Calu3 (cell line): Measurements from ENCODE around the gene AK2. TPM values are rescaled to one million over a fixed set of nuclear protein-coding genes. Genes with fewer than 3 reads are reported as not detected.

Source experiments
- BruUV-seq: library from RNA; stranded (reverse); fragments of 400-500 nt; replicated peaks from 2 replicates; lab custom pipeline; 2021; lab: Mats Ljungman, UMichigan
- CTCF ChIA-PET: fragments of 300-600 bp; sonication (Branson Sonifier 250); formaldehyde crosslinking; loops from one replicate; lab custom pipeline; 2022; ENCODE audit warnings: antibody characterized with exemption; lab: Charles Lee
- DNase-seq: peaks from one replicate; pipeline ENCODE4 v3.0.0; 2022
- H3K27ac Mint-ChIP-seq: one replicate; pipeline ENCODE4 v1.8.0; 2022; ENCODE audit warnings: mixed read lengths; ENCODE audit not compliant: unreplicated experiment
- H3K27me3 Mint-ChIP-seq: one replicate; pipeline ENCODE4 v1.8.0; 2022; ENCODE audit warnings: mixed read lengths; ENCODE audit not compliant: unreplicated experiment
- H3K36me3 Mint-ChIP-seq: one replicate; pipeline ENCODE4 v1.8.0; 2022; ENCODE audit warnings: mild to moderate bottlenecking, moderate library complexity, mixed read lengths; ENCODE audit not compliant: insufficient read depth, unreplicated experiment
- H3K4me1 Mint-ChIP-seq: one replicate; pipeline ENCODE4 v1.8.0; 2022; ENCODE audit warnings: mild to moderate bottlenecking, low read depth, mixed read lengths; ENCODE audit not compliant: unreplicated experiment
- H3K4me3 Mint-ChIP-seq: one replicate; pipeline ENCODE4 v1.8.0; 2022; ENCODE audit warnings: mild to moderate bottlenecking, low read depth, moderate library complexity, mixed read lengths; ENCODE audit not compliant: unreplicated experiment
- H3K9me3 Mint-ChIP-seq: one replicate; pipeline ENCODE4 v1.8.0; 2022; ENCODE audit warnings: low read depth, mixed read lengths; ENCODE audit not compliant: unreplicated experiment
- intact Hi-C: fragments of 100-400 bp; cut with micrococcal nuclease; formaldehyde crosslinking; loops from one replicate; pipeline ENCODE4 v1.10.0; 2022; ENCODE audit not compliant: unreplicated experiment
- total RNA-seq: library from RNA; stranded (reverse); gene quantifications from 2 replicates; pipeline ENCODE4 v1.2.3, GENCODE V29; 2022
- TF ChIP-seq, protein P1 (sequence below): fragments of 200-600 bp; IDR thresholded peaks from one replicate; pipeline ENCODE4 v1.8.0; 2022; ENCODE audit warnings: antibody characterized with exemption; ENCODE audit not compliant: unreplicated experiment

The AK2 gene
- total RNA-seq, 1 experiment from 2014 or later = 226 TPM

DNA sequence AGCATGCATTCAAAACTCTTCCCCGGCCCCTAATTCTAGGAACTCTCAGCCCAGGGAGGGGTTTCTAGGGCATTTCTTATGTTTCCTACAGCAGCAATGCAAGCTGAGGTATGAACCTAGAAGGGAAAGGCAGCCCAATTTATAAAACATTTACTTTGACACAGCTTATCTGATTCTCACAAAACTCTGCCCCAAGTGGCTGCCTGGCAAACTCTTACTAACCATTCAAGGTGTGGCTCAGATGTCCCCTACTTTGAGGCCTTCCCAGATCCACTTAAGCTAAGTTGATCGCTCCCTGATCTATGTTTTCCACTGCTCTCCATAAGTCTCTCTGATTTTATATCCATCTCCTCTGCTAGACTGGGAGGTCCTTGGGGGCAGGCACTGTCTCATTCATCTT, 35.4 kb downstream of the AK2 start:
- TF ChIP-seq, protein P1, sequence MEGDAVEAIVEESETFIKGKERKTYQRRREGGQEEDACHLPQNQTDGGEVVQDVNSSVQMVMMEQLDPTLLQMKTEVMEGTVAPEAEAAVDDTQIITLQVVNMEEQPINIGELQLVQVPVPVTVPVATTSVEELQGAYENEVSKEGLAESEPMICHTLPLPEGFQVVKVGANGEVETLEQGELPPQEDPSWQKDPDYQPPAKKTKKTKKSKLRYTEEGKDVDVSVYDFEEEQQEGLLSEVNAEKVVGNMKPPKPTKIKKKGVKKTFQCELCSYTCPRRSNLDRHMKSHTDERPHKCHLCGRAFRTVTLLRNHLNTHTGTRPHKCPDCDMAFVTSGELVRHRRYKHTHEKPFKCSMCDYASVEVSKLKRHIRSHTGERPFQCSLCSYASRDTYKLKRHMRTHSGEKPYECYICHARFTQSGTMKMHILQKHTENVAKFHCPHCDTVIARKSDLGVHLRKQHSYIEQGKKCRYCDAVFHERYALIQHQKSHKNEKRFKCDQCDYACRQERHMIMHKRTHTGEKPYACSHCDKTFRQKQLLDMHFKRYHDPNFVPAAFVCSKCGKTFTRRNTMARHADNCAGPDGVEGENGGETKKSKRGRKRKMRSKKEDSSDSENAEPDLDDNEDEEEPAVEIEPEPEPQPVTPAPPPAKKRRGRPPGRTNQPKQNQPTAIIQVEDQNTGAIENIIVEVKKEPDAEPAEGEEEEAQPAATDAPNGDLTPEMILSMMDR = no peak
- intact Hi-C loops = no loop called here
- Mint-ChIP-seq H3K27ac (no peak overlapping the region), H3K4me3 (no peak overlapping the region), H3K9me3 (no peaks in the 10 kb centered on the region), H3K27me3 (no peaks in the 10 kb centered on the region), H3K4me1 (peaks cover 12% of the 10 kb centered on the region), H3K36me3 (peaks cover 6% of the 10 kb centered on the region)
- no TSS peak for BruUV-seq
- CTCF ChIA-PET = interaction anchor here (1.4 to 2.5 kb wide), 2 partner anchors 48 to 68 kb away, joined by 3 to 8 read pairs; no protein-coding TSS in a partner anchor
- no peak for DNase-seq

DNA sequence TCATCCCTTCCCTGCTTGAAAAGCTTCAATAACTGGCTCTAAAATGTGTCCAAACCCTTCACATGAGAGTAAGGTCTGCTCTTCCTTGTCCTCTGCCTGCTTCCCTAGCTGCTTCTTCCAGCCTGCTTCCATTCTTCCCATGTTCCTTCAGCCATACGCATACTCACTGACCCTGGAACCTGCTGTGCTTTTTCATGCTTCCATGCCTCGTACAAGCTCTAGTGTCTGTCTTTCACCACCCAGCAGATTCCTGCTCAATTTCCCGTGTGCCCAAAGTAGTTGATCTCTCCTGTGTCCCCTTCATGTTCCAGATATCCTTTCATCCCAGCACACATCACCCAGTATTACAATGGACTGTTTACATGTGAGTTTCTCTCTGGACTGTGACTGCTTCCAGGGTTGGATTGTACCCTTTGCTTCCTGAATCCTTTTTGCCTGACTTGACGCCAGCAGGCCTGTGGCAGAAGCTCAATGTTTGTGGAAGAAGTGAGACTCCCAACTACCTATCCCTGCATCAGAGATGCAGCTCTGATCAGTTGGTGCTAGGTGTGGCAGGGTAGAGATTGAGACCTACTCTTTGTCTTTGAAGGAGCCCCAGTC, 36.2 kb downstream of the AK2 start:
- no peak overlapping the region for H3K4me3 Mint-ChIP-seq
- H3K27ac Mint-ChIP-seq = peak overlapping the region; percentile 2
- intact Hi-C loops = no loop called here
- no peaks in the 10 kb centered on the region for H3K36me3 Mint-ChIP-seq
- no peak for DNase-seq
- CTCF ChIA-PET = interaction anchor here (1.4 to 2.5 kb wide), 2 partner anchors 47 to 67 kb away, joined by 3 to 8 read pairs; no protein-coding TSS in a partner anchor
- H3K9me3 Mint-ChIP-seq = no peaks in the 10 kb centered on the region
- no peaks in the 10 kb centered on the region for H3K27me3 Mint-ChIP-seq
- H3K4me1 Mint-ChIP-seq = peaks cover 12% of the 10 kb centered on the region
- TF ChIP-seq, protein P1 = no peak
- BruUV-seq = no TSS peak

DNA sequence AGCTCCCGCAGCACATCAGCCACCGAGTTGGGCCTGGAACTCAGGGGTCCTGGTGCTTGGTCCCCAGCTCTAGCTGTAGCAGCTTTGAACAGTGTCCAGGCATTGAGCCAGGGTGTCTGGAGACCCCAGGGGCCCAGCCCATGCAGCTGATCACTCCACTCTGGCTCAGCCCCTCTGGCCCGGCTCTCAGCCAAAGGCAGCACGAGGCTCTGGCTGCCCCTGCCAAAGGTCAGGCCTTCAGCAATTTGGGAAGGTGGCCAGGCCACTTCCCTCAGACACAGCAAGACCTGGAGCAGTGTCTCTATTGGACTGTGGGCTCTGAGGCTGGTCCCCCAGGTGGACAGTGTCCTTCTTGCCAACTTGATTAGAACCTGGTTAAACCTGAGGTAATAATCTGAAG, 37.7 kb downstream of the AK2 start:
- Mint-ChIP-seq H3K4me3 (no peak overlapping the region), H3K27ac (no peak overlapping the region), H3K36me3 (peaks cover 7% of the 10 kb centered on the region), H3K4me1 (peaks cover 12% of the 10 kb centered on the region), H3K9me3 (no peaks in the 10 kb centered on the region), H3K27me3 (no peaks in the 10 kb centered on the region)
- intact Hi-C loops = no loop called here
- DNase-seq = no peak
- no TSS peak for BruUV-seq
- TF ChIP-seq, protein P1 = no peak
- CTCF ChIA-PET = interaction anchor here (0.6 to 1.2 kb wide), 2 partner anchors 10 to 36 kb away, joined by 3 read pairs; no protein-coding TSS in a partner anchor

DNA sequence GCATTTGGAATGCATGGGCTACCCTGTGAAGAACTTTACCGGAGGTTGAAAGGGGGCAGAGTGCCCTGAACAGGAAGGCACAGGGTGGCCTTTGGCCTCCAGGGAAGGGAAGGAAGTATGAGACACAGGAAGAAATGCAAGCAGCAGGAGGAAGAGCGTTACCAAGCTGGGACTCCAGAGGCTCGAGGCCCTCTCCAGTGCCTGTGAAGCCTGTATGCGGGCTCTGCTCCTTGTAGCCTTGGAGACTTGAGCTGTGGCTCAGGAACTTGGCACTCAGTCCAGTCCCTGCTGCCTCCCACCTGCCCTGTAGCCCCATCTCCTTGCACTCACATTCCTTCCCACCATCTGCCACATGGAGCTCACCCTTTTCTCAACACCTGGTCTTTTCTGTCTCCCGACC, 38.6 kb downstream of the AK2 start:
- Mint-ChIP-seq H3K4me1 (peaks cover 14% of the 10 kb centered on the region), H3K4me3 (no peak overlapping the region), H3K9me3 (no peaks in the 10 kb centered on the region), H3K27ac (no peak overlapping the region), H3K36me3 (peaks cover 9% of the 10 kb centered on the region), H3K27me3 (no peaks in the 10 kb centered on the region)
- DNase-seq = no peak
- CTCF ChIA-PET = interaction anchor here (1.2 kb wide), 1 partner anchor 11 kb away, joined by 3 read pairs; no protein-coding TSS in a partner anchor
- TF ChIP-seq, protein P1 = no peak
- BruUV-seq = no TSS peak
- intact Hi-C loops = no loop called here
